Mesenchymal stem cell (in vitro differentiated cells and primary cell): Measurements from ENCODE around the gene PTPRH.

Source experiments
- DNase-seq: peaks from one replicate; pipeline ENCODE4 v3.0.0-alpha.2; 2013
- H2AFZ ChIP-seq: one replicate; pipeline ENCODE4 v1.6.1; 2013; ENCODE audit warnings: low read depth, mild to moderate bottlenecking, control low read depth, inconsistent platforms, low read length, moderate library complexity
- H2AK5ac ChIP-seq: 2 replicates; pipeline ENCODE4 v1.6.1; 2013; ENCODE audit warnings: low read length, moderate library complexity, mild to moderate bottlenecking, inconsistent platforms; ENCODE audit not compliant: severe bottlenecking
- H2BK120ac ChIP-seq: one replicate; pipeline ENCODE4 v1.6.1; 2013; ENCODE audit warnings: low read depth, mild to moderate bottlenecking, inconsistent platforms, low read length, moderate library complexity
- H2BK12ac ChIP-seq, 2 experiments: one replicate each; pipeline ENCODE4 v1.6.1; 2013; ENCODE audit warnings: inconsistent platforms in 2 of 2, low read length in 2 of 2, mild to moderate bottlenecking in 2 of 2, moderate library complexity in 2 of 2, control low read depth in 1 of 2
- H2BK15ac ChIP-seq: one replicate; pipeline ENCODE4 v1.6.1; 2013; ENCODE audit warnings: mild to moderate bottlenecking, low read depth, inconsistent platforms; ENCODE audit not compliant: poor library complexity, severe bottlenecking
- H2BK5ac ChIP-seq: 2 replicates; pipeline ENCODE4 v1.6.1; 2013; ENCODE audit warnings: low read depth, mild to moderate bottlenecking, low read length, control low read depth, inconsistent platforms; ENCODE audit not compliant: poor library complexity, severe bottlenecking
- H3K14ac ChIP-seq, 2 experiments: one replicate each; pipeline ENCODE4 v1.6.1; 2013; ENCODE audit warnings: inconsistent platforms in 2 of 2, low read length in 2 of 2, control low read depth in 1 of 2, mild to moderate bottlenecking in 1 of 2, moderate library complexity in 1 of 2
- H3K18ac ChIP-seq, 2 experiments: one replicate each; pipeline ENCODE4 v1.6.1; 2013; ENCODE audit warnings: inconsistent platforms in 2 of 2, low read length in 2 of 2, control low read depth in 1 of 2, low read depth in 1 of 2, mild to moderate bottlenecking in 1 of 2
- H3K23ac ChIP-seq, 2 experiments: one replicate each; pipeline ENCODE4 v1.6.1; 2013; ENCODE audit warnings: inconsistent platforms in 2 of 2, low read length in 2 of 2, mild to moderate bottlenecking in 2 of 2, moderate library complexity in 2 of 2, control low read depth in 1 of 2
- H3K27ac ChIP-seq: 2 replicates; pipeline ENCODE4 v1.5.1; 2013; ENCODE audit warnings: mild to moderate bottlenecking, moderate library complexity, low read length, control low read depth, inconsistent platforms; ENCODE audit not compliant: poor library complexity, severe bottlenecking
- H3K27me3 ChIP-seq, 2 experiments: 2 replicates each; pipeline versions ENCODE4 v1.6.1 to v1.7.0; 2013; ENCODE audit warnings: low read length in 2 of 2, mild to moderate bottlenecking in 2 of 2, moderate library complexity in 2 of 2, control low read depth in 1 of 2, inconsistent platforms in 1 of 2; ENCODE audit not compliant: control insufficient read depth in 1 of 2, insufficient read depth in 1 of 2
- H3K36me3 ChIP-seq, 2 experiments: 2 replicates each; pipeline versions ENCODE4 v1.6.1 to v1.7.0; 2013; ENCODE audit warnings: low read length in 2 of 2, control low read depth in 1 of 2, inconsistent platforms in 1 of 2, low read depth in 1 of 2, mild to moderate bottlenecking in 1 of 2; ENCODE audit not compliant: insufficient read depth in 2 of 2, control insufficient read depth in 1 of 2
- H3K4ac ChIP-seq, 2 experiments: one replicate each; pipeline ENCODE4 v1.6.1; 2013; ENCODE audit warnings: inconsistent platforms in 2 of 2, low read length in 2 of 2, mild to moderate bottlenecking in 2 of 2, moderate library complexity in 2 of 2, control low read depth in 1 of 2, low read depth in 1 of 2
- H3K4me1 ChIP-seq: 2 replicates; pipeline ENCODE4 v1.6.1; 2013; ENCODE audit warnings: low read depth, low read length, control low read depth; ENCODE audit not compliant: control insufficient read depth, insufficient read depth
- H3K4me2 ChIP-seq: 2 replicates; pipeline ENCODE4 v1.6.1; 2013; ENCODE audit warnings: low read length, mild to moderate bottlenecking, inconsistent platforms; ENCODE audit not compliant: poor library complexity, severe bottlenecking
- H3K4me3 ChIP-seq, 2 experiments: 2 replicates each; pipeline versions ENCODE4 v1.5.1 to v1.7.0; 2013; ENCODE audit warnings: low read length in 2 of 2, mild to moderate bottlenecking in 2 of 2, control low read depth in 1 of 2, low read depth in 1 of 2; ENCODE audit not compliant: insufficient read depth in 1 of 2
- H3K79me1 ChIP-seq: replicated peaks from 2 replicates; pipeline ENCODE4 v1.6.1; 2013; ENCODE audit warnings: mild to moderate bottlenecking, control low read depth, low read length, inconsistent platforms; ENCODE audit not compliant: poor library complexity, severe bottlenecking
- H3K9ac ChIP-seq: 2 replicates; pipeline ENCODE4 v1.7.0; 2013; ENCODE audit warnings: mild to moderate bottlenecking, low read length, moderate library complexity
- H3K9me3 ChIP-seq: 2 replicates; pipeline ENCODE4 v1.7.0; 2013; ENCODE audit warnings: mild to moderate bottlenecking, low read length; ENCODE audit not compliant: control insufficient read depth
- H4K8ac ChIP-seq: one replicate; pipeline ENCODE4 v1.6.1; 2013; ENCODE audit warnings: inconsistent platforms, mild to moderate bottlenecking, low read length, moderate library complexity
- H4K91ac ChIP-seq: one replicate; pipeline ENCODE4 v1.6.1; 2013; ENCODE audit warnings: mild to moderate bottlenecking, low read length, inconsistent platforms
- WGBS: methylation state at CpG from one replicate; pipeline ENCODE4 v1.1.7; 2013; ENCODE audit warnings: mixed read lengths; 5-methylcytosine and 5-hydroxymethylcytosine counted together

The PTPRH gene

GRCh38 chr19:55232286-55232602 lies 22.9 kb upstream of the PTPRH start:
- WGBS, result 96% methylated on average over 12 of the region's 12 CpGs
- H2BK120ac ChIP-seq, result no peak overlapping the region

DNA sequence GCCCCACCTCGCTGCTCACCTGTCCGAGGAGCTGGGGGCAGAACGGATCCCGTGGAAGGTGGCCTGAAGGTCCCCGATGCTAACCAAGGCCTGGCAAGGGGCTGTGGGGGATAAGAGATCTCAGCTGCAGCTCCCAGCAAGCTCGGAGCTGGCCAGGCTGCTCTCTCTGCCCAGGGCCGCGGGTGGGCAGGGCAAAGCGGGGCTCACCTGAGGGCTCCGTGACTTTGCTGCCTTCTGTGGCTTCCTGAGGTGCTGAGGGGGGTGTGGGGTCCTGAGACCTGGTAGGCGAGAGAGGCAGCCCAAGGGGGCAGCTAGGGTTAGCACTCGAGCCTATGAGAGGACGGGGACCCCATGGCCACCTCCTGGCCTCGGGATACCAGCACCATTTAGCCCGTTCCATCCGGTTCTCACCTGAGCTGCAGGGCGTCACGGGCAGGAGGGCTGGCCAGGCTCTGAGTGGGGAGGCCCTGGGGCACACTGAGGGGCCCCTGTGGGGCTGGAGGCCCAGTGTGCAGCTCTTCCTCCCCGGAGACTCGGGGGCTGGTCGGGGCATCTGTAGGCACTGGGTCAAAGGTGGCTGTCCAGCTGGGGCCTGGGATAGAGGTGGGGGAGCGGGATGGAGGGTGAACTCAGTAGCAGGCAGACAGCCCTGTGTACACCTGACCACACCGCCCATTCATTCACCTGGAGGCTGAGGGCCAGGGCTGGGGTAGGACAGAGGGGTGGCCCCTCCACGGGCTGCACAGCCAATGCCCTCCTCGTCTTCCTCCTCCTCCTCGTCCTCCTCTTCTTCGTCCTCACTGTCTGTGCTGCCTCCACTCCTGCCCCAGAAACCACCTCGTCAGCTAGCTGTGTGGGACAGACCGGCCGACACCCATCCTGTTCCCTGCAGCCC lies 22.3 kb upstream of the PTPRH start:
- Histone ChIP-seq H4K8ac (no peak overlapping the region), H3K9me3 (no peaks in the 10 kb centered on the region), H2BK15ac (no peak overlapping the region), H3K36me3 (peaks cover 78 to 84% of the 10 kb centered on the region in 2 experiments), H2BK5ac (no peak overlapping the region), H3K9ac (no peak overlapping the region), H3K4ac (no peak overlapping the region), H3K18ac (no peak overlapping the region), H3K79me1 (peaks cover 36% of the 10 kb centered on the region), H3K23ac (peak overlapping the region in 1 of 2 experiments; percentile 9), H3K27ac (no peak overlapping the region), H3K27me3 (no peaks in the 10 kb centered on the region), H3K14ac (no peak overlapping the region), H3K4me2 (no peak overlapping the region), H2BK12ac (no peak overlapping the region), H4K91ac (no peak overlapping the region), H2BK120ac (no peak overlapping the region), H3K4me1 (peaks cover 17% of the 10 kb centered on the region), H2AFZ (no peak overlapping the region), H3K4me3 (no peak overlapping the region), H2AK5ac (no peak overlapping the region)
- WGBS, result 96% methylated on average over 26 of the region's 30 CpGs
- no peak for DNase-seq

More at GRCh38 chr19:55232286-55232602, 22.9 kb upstream of the PTPRH start:
- H3K23ac ChIP-seq, result no peak overlapping the region
- peaks cover 17% of the 10 kb centered on the region for H3K4me1 ChIP-seq
- no peak overlapping the region for H2BK12ac ChIP-seq
- no peak overlapping the region for H3K14ac ChIP-seq
- H4K8ac ChIP-seq, result no peak overlapping the region
- H2BK15ac ChIP-seq, result no peak overlapping the region
- DNase-seq, result no peak
- H3K36me3 ChIP-seq, result peaks cover 78 to 86% of the 10 kb centered on the region in 2 experiments
- H2AFZ ChIP-seq, result no peak overlapping the region
- H3K4ac ChIP-seq, result no peak overlapping the region
- H3K27ac ChIP-seq, result no peak overlapping the region
- no peak overlapping the region for H3K9ac ChIP-seq
- no peaks in the 10 kb centered on the region for H3K27me3 ChIP-seq
- H3K4me3 ChIP-seq, result no peak overlapping the region
- H3K4me2 ChIP-seq, result no peak overlapping the region
- H3K79me1 ChIP-seq, result peaks cover 37% of the 10 kb centered on the region
- no peaks in the 10 kb centered on the region for H3K9me3 ChIP-seq
- no peak overlapping the region for H2BK5ac ChIP-seq
- no peak overlapping the region for H3K18ac ChIP-seq
- no peak overlapping the region for H4K91ac ChIP-seq
- H2AK5ac ChIP-seq, result no peak overlapping the region

- Histone ChIP-seq H4K8ac (no peak overlapping the region), H3K79me1 (peaks cover 36% of the 10 kb centered on the region), H3K4ac (no peak overlapping the region), H3K9ac (no peak overlapping the region), H4K91ac (no peak overlapping the region), H2BK15ac (no peak overlapping the region), H2BK5ac (no peak overlapping the region), H3K9me3 (no peaks in the 10 kb centered on the region), H3K23ac (no peak overlapping the region), H3K4me1 (peaks cover 17% of the 10 kb centered on the region), H3K36me3 (peaks cover 78 to 84% of the 10 kb centered on the region in 2 experiments), H2AFZ (no peak overlapping the region), H3K27ac (no peak overlapping the region), H2BK12ac (no peak overlapping the region), H2AK5ac (no peak overlapping the region), H3K27me3 (no peaks in the 10 kb centered on the region), H3K18ac (no peak overlapping the region), H2BK120ac (no peak overlapping the region), H3K4me3 (no peak overlapping the region), H3K4me2 (no peak overlapping the region), H3K14ac (no peak overlapping the region)
- 94% methylated on average over 9 of the region's 13 CpGs for WGBS
- DNase-seq, result no peak
Observed at GRCh38 chr19:55230780-55231179, 21.5 kb upstream of the PTPRH start.

DNA sequence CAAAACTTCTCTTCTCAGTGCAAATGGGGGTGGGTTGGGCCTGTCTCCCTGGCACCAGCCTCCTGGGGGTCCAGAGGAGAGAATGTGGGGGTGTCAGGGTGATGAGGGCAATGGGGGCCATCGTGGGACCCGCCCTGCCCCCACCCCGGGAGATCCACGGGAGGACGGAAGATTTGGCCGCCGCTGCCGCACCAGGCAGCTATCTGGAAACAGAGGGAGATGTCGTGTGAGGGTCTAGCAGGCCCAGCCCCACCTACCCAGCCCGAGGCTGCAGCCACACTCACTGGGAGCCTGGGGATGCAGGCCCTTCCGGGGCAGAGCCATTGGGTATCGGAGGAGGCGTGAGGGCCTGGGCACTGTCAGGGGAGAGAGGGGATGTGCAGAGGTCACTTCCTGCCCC lies 21.0 kb upstream of the PTPRH start:
- Histone ChIP-seq H4K8ac (no peak overlapping the region), H3K9ac (no peak overlapping the region), H3K4ac (no peak overlapping the region), H2BK15ac (no peak overlapping the region), H3K27ac (no peak overlapping the region), H3K14ac (no peak overlapping the region), H3K18ac (no peak overlapping the region), H3K36me3 (peaks cover 79 to 85% of the 10 kb centered on the region in 2 experiments), H3K27me3 (no peaks in the 10 kb centered on the region), H2AFZ (no peak overlapping the region), H3K4me2 (no peak overlapping the region), H3K4me1 (peaks cover 17% of the 10 kb centered on the region), H2BK12ac (no peak overlapping the region), H3K79me1 (peaks cover 36% of the 10 kb centered on the region), H3K23ac (no peak overlapping the region), H2AK5ac (no peak overlapping the region), H3K4me3 (no peak overlapping the region), H2BK120ac (no peak overlapping the region), H2BK5ac (no peak overlapping the region), H3K9me3 (no peaks in the 10 kb centered on the region), H4K91ac (no peak overlapping the region)
- no peak for DNase-seq
- WGBS, result 87% methylated on average over 9 of the region's 13 CpGs
